Measurements from ENCODE around the gene EFHC1. TPM values are rescaled to one million over a fixed set of nuclear protein-coding genes. Genes with fewer than 3 reads are reported as not detected.

The EFHC1 gene
- total and polyA plus RNA-seq, 2 experiments from 2014 or later: 24.3 to 28.0 TPM

GRCh38 chr6:52411911-52412310 is 8.2 kb upstream of the EFHC1 start (continued):
- TF ChIP-seq NANOG (IDR thresholded peaks at IDR 0.05; ENCODE audit: borderline replicate concordance) (no peak), ZNF114 (CRISPR knock-in tag; IDR thresholded peaks at IDR 0.05) (no peak), ZNF331 (CRISPR knock-in tag; IDR thresholded peaks at IDR 0.05; ENCODE audit: low read depth) (no peak)

DNA sequence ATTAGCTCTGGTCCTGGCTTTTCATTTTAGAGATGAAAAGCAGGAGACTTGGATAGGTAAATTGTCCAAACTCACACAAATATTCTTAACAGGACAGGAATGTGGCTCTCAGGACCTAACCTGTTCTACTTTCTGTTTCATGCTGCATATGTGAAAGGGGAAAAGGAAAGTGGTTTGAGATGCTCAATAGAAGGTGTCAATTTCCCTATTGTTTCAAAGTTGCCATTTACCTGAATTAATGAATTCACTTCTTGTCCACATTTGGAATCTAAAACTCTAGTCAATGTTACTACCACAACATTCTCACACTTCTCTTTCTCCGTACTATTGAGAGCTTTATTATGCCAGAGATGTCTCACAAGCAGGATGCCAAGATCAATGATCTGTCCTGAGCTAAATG is 4.8 kb upstream of the EFHC1 start:
- Mint-ChIP-seq H3K4me1 (peaks cover 15% of the 10 kb centered on the region), H3K9me3 (no peaks in the 10 kb centered on the region), H3K36me3 (ENCODE audit: low read depth) (no peaks in the 10 kb centered on the region), H3K4me3 (no peak overlapping the region), H3K27me3 (ENCODE audit: insufficient read depth, low read depth, poor library complexity) (peaks cover 8% of the 10 kb centered on the region), H3K27ac (no peak overlapping the region)
- no peak overlapping the region for H2AFZ ChIP-seq
- H3K9me2 ChIP-seq (ENCODE audit: insufficient read depth): no peaks in the 10 kb centered on the region
- H3K27me3 ChIP-seq (ENCODE audit: insufficient read depth): no peaks in the 10 kb centered on the region
- ATAC-seq: no peak
- no peaks in the 10 kb centered on the region for H3F3A ChIP-seq (replicated peaks; ENCODE audit: low read depth)
- no peak overlapping the region for H3K4me2 ChIP-seq
- TF ChIP-seq ZNF462 (CRISPR knock-in tag; IDR thresholded peaks at IDR 0.05) (no peak), NANOG (IDR thresholded peaks at IDR 0.05; ENCODE audit: borderline replicate concordance) (no peak), ZNF114 (CRISPR knock-in tag; IDR thresholded peaks at IDR 0.05) (no peak), POLR2AphosphoS5 (IDR thresholded peaks at IDR 0.05; ENCODE audit: low read depth) (no peak), EZH2phosphoT487 (IDR thresholded peaks at IDR 0.05; ENCODE audit: unreplicated experiment) (no peak)
- TF ChIP-seq, protein P1, sequence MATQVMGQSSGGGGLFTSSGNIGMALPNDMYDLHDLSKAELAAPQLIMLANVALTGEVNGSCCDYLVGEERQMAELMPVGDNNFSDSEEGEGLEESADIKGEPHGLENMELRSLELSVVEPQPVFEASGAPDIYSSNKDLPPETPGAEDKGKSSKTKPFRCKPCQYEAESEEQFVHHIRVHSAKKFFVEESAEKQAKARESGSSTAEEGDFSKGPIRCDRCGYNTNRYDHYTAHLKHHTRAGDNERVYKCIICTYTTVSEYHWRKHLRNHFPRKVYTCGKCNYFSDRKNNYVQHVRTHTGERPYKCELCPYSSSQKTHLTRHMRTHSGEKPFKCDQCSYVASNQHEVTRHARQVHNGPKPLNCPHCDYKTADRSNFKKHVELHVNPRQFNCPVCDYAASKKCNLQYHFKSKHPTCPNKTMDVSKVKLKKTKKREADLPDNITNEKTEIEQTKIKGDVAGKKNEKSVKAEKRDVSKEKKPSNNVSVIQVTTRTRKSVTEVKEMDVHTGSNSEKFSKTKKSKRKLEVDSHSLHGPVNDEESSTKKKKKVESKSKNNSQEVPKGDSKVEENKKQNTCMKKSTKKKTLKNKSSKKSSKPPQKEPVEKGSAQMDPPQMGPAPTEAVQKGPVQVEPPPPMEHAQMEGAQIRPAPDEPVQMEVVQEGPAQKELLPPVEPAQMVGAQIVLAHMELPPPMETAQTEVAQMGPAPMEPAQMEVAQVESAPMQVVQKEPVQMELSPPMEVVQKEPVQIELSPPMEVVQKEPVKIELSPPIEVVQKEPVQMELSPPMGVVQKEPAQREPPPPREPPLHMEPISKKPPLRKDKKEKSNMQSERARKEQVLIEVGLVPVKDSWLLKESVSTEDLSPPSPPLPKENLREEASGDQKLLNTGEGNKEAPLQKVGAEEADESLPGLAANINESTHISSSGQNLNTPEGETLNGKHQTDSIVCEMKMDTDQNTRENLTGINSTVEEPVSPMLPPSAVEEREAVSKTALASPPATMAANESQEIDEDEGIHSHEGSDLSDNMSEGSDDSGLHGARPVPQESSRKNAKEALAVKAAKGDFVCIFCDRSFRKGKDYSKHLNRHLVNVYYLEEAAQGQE (IDR thresholded peaks at IDR 0.05; ENCODE audit: unreplicated experiment): no peak
- TF ChIP-seq, protein P2, sequence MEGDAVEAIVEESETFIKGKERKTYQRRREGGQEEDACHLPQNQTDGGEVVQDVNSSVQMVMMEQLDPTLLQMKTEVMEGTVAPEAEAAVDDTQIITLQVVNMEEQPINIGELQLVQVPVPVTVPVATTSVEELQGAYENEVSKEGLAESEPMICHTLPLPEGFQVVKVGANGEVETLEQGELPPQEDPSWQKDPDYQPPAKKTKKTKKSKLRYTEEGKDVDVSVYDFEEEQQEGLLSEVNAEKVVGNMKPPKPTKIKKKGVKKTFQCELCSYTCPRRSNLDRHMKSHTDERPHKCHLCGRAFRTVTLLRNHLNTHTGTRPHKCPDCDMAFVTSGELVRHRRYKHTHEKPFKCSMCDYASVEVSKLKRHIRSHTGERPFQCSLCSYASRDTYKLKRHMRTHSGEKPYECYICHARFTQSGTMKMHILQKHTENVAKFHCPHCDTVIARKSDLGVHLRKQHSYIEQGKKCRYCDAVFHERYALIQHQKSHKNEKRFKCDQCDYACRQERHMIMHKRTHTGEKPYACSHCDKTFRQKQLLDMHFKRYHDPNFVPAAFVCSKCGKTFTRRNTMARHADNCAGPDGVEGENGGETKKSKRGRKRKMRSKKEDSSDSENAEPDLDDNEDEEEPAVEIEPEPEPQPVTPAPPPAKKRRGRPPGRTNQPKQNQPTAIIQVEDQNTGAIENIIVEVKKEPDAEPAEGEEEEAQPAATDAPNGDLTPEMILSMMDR (conservative IDR thresholded peaks at IDR 0.05; ENCODE audit: low read depth in 2 of 2): no peak
- no peak for DNase-seq (ENCODE audit: low spot score)
- H3K4me1 ChIP-seq (ENCODE audit: insufficient read depth): no peaks in the 10 kb centered on the region; the same call in 1 of the 2 replicates
- H4K20me1 ChIP-seq (replicated peaks; ENCODE audit: insufficient read depth): no peaks in the 10 kb centered on the region
- H3K36me3 ChIP-seq (ENCODE audit: insufficient read depth): no peaks in the 10 kb centered on the region
- H3K27ac ChIP-seq (ENCODE audit: low read depth): no peak overlapping the region
- H3K79me2 ChIP-seq (replicated peaks; ENCODE audit: insufficient read depth): no peaks in the 10 kb centered on the region
- H3K4me3 ChIP-seq: no peak overlapping the region

All from GM23338 (cell line).